HCT116 (cell line): Measurements from ENCODE around the gene CBL. TPM values are rescaled to one million over a fixed set of nuclear protein-coding genes. Genes with fewer than 3 reads are reported as not detected.

ENCODE experiments used
- ATAC-seq: fragments of 200-7000 bp; cut with Tn5 transposase; 2 replicates; pipeline ENCODE4 v1.9.1; 2020; ENCODE audit warnings: mild to moderate bottlenecking, moderate library complexity
- BruUV-seq: library from RNA; stranded (reverse); fragments of 400-500 nt; replicated peaks from 2 replicates; lab custom pipeline; 2021; lab: Mats Ljungman, UMichigan
- CTCF ChIA-PET: fragments of 300-600 bp; sonication (Branson Sonifier 250); formaldehyde crosslinking; loops from one replicate; lab custom pipeline; 2021; ENCODE audit warnings: antibody characterized with exemption; lab: Charles Lee
- POLR2A ChIA-PET: fragments of 300-600, 350-600 bp; sonication (Branson Sonifier 250); formaldehyde crosslinking; loops from one replicate; lab custom pipeline; 2021; ENCODE audit warnings: antibody characterized with exemption; lab: Charles Lee
- RAD21 ChIA-PET, 2 experiments: fragments of 300-600 bp; sonication (Branson Sonifier 250); formaldehyde crosslinking; loops; one replicate each; lab custom pipeline; 2023; ENCODE audit warnings: low total read pairs in 2 of 2; ENCODE audit not compliant: uncharacterized antibody in 2 of 2, unreplicated experiment in 2 of 2, low non-redundant PET in 1 of 2; lab: Charles Lee
- DNase-seq: peaks from one replicate; pipeline ENCODE4 v3.0.0-alpha.2; 2010; ENCODE audit warnings: low read depth, low spot score
- H2AFZ ChIP-seq: fragments of 200-600 bp; shearing (Covaris generic), sonication (generic); 2 replicates; pipeline ENCODE4 v1.6.1; 2017; ENCODE audit warnings: low read depth, mixed run types, mixed read lengths, antibody characterized with exemption, low read length; ENCODE audit not compliant: poor library complexity, severe bottlenecking
- H3K27ac ChIP-seq: 2 replicates; pipeline ENCODE4 v1.5.1; 2012; ENCODE audit warnings: low read depth, low read length
- H3K27me3 ChIP-seq: fragments of 200-600 bp; sonication (generic); 2 replicates; pipeline ENCODE4 v1.6.1; 2016; ENCODE audit warnings: mixed run types, low read length, mixed read lengths; ENCODE audit not compliant: insufficient read depth
- H3K36me3 ChIP-seq, 2 experiments: fragments of 200-500 bp in 1 of 2; fragments of 200-600 bp in 1 of 2; sonication (Bioruptor generic) in 1 of 2; sonication (generic) in 1 of 2; 2 replicates each; pipeline versions ENCODE4 v1.5.1 to v1.6.1; 2014 to 2016; ENCODE audit warnings: low read length in 2 of 2, inconsistent platforms in 1 of 2, mixed read lengths in 1 of 2, mixed run types in 1 of 2; ENCODE audit not compliant: insufficient read depth in 2 of 2, control insufficient read depth in 1 of 2
- H3K4me1 ChIP-seq, 2 experiments: fragments of 200-600 bp in 1 of 2; sonication (generic) in 1 of 2; 2 replicates each; pipeline versions ENCODE4 v1.5.1 to v1.6.1; 2012 to 2017; ENCODE audit warnings: low read length in 2 of 2, inconsistent platforms in 1 of 2, mild to moderate bottlenecking in 1 of 2, mixed read lengths in 1 of 2, mixed run types in 1 of 2, moderate library complexity in 1 of 2; ENCODE audit not compliant: insufficient read depth in 2 of 2, control insufficient read depth in 1 of 2
- H3K4me2 ChIP-seq: fragments of 200-600 bp; sonication (generic); 2 replicates; pipeline ENCODE4 v1.6.1; 2017; ENCODE audit warnings: mixed run types, low read length, mixed read lengths
- H3K4me3 ChIP-seq, 2 experiments: fragments of 200-600 bp in 1 of 2; sonication (generic) in 1 of 2; replicated peaks in 1 of 2; 2 replicates each; pipeline ENCODE4 v1.5.1; 2011 to 2016; ENCODE audit warnings: low read length in 2 of 2, control low read depth in 1 of 2, low read depth in 1 of 2, mild to moderate bottlenecking in 1 of 2, mixed read lengths in 1 of 2, mixed run types in 1 of 2
- H3K79me2 ChIP-seq: fragments of 200-600 bp; sonication (generic); 2 replicates; pipeline ENCODE4 v1.6.1; 2017; ENCODE audit warnings: mild to moderate bottlenecking, mixed run types, low read length, moderate library complexity, mixed read lengths; ENCODE audit not compliant: insufficient read depth
- H3K9ac ChIP-seq: fragments of 200-600 bp; sonication (generic); 2 replicates; pipeline ENCODE4 v1.6.1; 2016; ENCODE audit warnings: low read length, mixed read lengths
- H3K9me2 ChIP-seq: fragments of 200-600 bp; sonication (generic), shearing (Covaris generic); 2 replicates; pipeline ENCODE4 v1.6.1; 2017; ENCODE audit warnings: mixed run types, mild to moderate bottlenecking, moderate library complexity; ENCODE audit not compliant: insufficient read depth
- H3K9me3 ChIP-seq, 2 experiments: fragments of 200-500 bp in 1 of 2; fragments of 200-600 bp in 1 of 2; sonication (Bioruptor generic) in 1 of 2; sonication (generic) in 1 of 2; 2 replicates each; pipeline ENCODE4 v1.6.1; 2014 to 2017; ENCODE audit warnings: low read length in 2 of 2, mixed read lengths in 2 of 2, inconsistent platforms in 1 of 2, low read depth in 1 of 2, mild to moderate bottlenecking in 1 of 2, mixed run types in 1 of 2, moderate library complexity in 1 of 2; ENCODE audit not compliant: control insufficient read depth in 1 of 2, insufficient read depth in 1 of 2
- H4K20me1 ChIP-seq: fragments of 200-600 bp; sonication (generic), shearing (Covaris generic); 2 replicates; pipeline ENCODE4 v1.6.1; 2017; ENCODE audit warnings: mixed run types, mild to moderate bottlenecking, moderate library complexity; ENCODE audit not compliant: insufficient read depth
- CBX3 ChIP-seq: IDR thresholded peaks from 2 replicates; pipeline ENCODE4 v1.6.1; 2012; ENCODE audit warnings: low read depth
- CEBPB ChIP-seq: IDR thresholded peaks from 2 replicates; pipeline ENCODE4 v1.6.1; 2012; ENCODE audit warnings: low read depth
- EGR1 ChIP-seq: IDR thresholded peaks from 2 replicates; pipeline ENCODE4 v1.6.1; 2012; ENCODE audit warnings: low read depth
- ELF1 ChIP-seq: IDR thresholded peaks from 2 replicates; pipeline ENCODE4 v1.6.1; 2012; ENCODE audit warnings: low read depth, borderline replicate concordance
- EZH2phosphoT487 ChIP-seq: fragments of 200-600 bp; IDR thresholded peaks from 2 replicates; pipeline ENCODE4 v1.6.1; 2018; ENCODE audit warnings: antibody characterized with exemption, borderline replicate concordance
- JUND ChIP-seq: IDR thresholded peaks from 2 replicates; pipeline ENCODE4 v1.6.1; 2012
- POLR2A ChIP-seq: IDR thresholded peaks from 2 replicates; pipeline ENCODE4 v1.7.0; 2011; ENCODE audit warnings: borderline replicate concordance; ENCODE audit not compliant: insufficient read depth, insufficient read length; ENCODE audit errors: extremely low read depth
- REST ChIP-seq: IDR thresholded peaks from 2 replicates; pipeline ENCODE4 v1.6.1; 2012; ENCODE audit warnings: low read depth
- SIN3A ChIP-seq: IDR thresholded peaks from 2 replicates; pipeline ENCODE4 v1.6.1; 2012; ENCODE audit warnings: low read depth
- SP1 ChIP-seq: IDR thresholded peaks from 2 replicates; pipeline ENCODE4 v1.6.1; 2012; ENCODE audit warnings: low read depth
- SRF ChIP-seq: IDR thresholded peaks from 2 replicates; pipeline ENCODE4 v1.6.1; 2012; ENCODE audit warnings: low read depth
- TCF7L2 ChIP-seq: IDR thresholded peaks from 2 replicates; pipeline ENCODE4 v1.7.0; 2011; ENCODE audit warnings: borderline replicate concordance, inconsistent platforms; ENCODE audit not compliant: insufficient read depth, insufficient read length; ENCODE audit errors: extremely low read depth
- ZFX ChIP-seq: fragments of 450-650 bp; IDR thresholded peaks from 2 replicates; pipeline ENCODE4 v1.6.1; 2017
- intact Hi-C: fragments of 100-400 bp; cut with micrococcal nuclease; formaldehyde crosslinking; loops from 2 replicates; pipeline ENCODE4 v1.10.0; 2022
- total RNA-seq: library from RNA; stranded (reverse); gene quantifications from one replicate; pipeline ENCODE4 v1.2.1, GENCODE V29; 2021; ENCODE audit not compliant: unreplicated experiment
- TF ChIP-seq, protein P1 (sequence below): IDR thresholded peaks from 2 replicates; pipeline ENCODE4 v1.6.1; 2012
- TF ChIP-seq, protein P2 (sequence below): IDR thresholded peaks from 2 replicates; pipeline ENCODE4 v1.6.1; 2012

CBL gene
- total RNA-seq, 1 experiment from 2014 or later, result 31.1 TPM

- ChIA-PET CTCF (interaction anchor here (0.6 to 2.4 kb wide), 17 partner anchors 9 to 168 kb away, joined by 3 to 17 read pairs (median 5); partner anchors contain the start of genes C1QTNF5 and DPAGT1), POLR2A (interaction anchor here (0.6 to 0.7 kb wide), 2 partner anchors 132 to 226 kb away, joined by 3 to 5 read pairs; no protein-coding TSS in a partner anchor), RAD21 (no interaction called here)
- H3K36me3 ChIP-seq, result no peaks in the 10 kb centered on the region
- peaks cover 49% of the 10 kb centered on the region for H3K79me2 ChIP-seq
- peak overlapping the region; percentile 80 for H3K27ac ChIP-seq
- TF ChIP-seq SP1, result no peak
- TF ChIP-seq EGR1, result peak; percentile 83
- TSS peak; percentile 72 for BruUV-seq
- DNase-seq (no peak), ATAC-seq (peak; percentile 8)
- no peaks in the 10 kb centered on the region for H3K27me3 ChIP-seq
- no peaks in the 10 kb centered on the region for H4K20me1 ChIP-seq
- H3K4me2 ChIP-seq, result peak overlapping the region; percentile 70
- H3K9ac ChIP-seq, result peak overlapping the region; percentile 87
- intact Hi-C loops, result loop anchor here (5.0 kb wide), 1 partner anchor 266 kb away; no protein-coding TSS in a partner anchor
- no peak overlapping the region for H2AFZ ChIP-seq
- H3K9me2 ChIP-seq, result no peaks in the 10 kb centered on the region
- peak overlapping the region; percentile 72 to 96 for H3K4me3 ChIP-seq
- H3K9me3 ChIP-seq, result no peaks in the 10 kb centered on the region
- peaks cover 10 to 16% of the 10 kb centered on the region in 2 experiments for H3K4me1 ChIP-seq
Measured at GRCh38 chr11:119206511-119207414, 624 bp downstream of the CBL start.

DNA sequence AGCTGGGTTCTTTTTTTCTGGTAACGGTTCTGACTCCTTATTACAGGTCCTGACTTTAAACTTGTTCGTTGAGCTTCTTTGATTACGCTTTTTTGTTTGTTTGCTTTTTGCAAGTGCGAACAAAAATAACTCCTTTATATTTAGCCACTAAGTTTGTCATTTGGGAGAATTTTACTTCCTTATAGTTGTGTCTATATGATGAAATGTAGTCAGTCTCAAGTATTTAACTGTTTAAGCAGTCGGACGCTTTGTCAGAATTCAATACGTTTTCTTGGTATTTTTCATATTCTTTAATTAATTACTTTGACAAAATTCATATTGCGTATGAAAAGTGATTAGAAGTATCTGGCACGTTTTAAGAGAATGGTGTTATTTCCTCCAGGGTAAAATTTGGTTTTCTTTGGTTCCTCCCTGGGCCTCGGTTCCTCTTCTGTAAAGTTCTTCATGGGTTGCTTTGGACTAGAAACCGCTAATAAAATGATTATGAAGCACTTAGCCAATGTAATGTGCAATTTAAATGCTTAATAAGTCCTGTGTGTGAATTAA is 1.3 kb downstream of the CBL start:
- Histone ChIP-seq H3K36me3 (no peaks in the 10 kb centered on the region), H3K4me1 (peaks cover 10 to 16% of the 10 kb centered on the region in 2 experiments), H3K79me2 (peaks cover 52% of the 10 kb centered on the region), H3K9ac (no peak overlapping the region; the same call in 1 of the 2 replicates), H3K27ac (no peak overlapping the region), H2AFZ (no peak overlapping the region), H3K4me3 (peak overlapping the region; percentile 72 to 96), H3K27me3 (no peaks in the 10 kb centered on the region), H3K9me3 (no peaks in the 10 kb centered on the region), H4K20me1 (no peaks in the 10 kb centered on the region), H3K9me2 (no peaks in the 10 kb centered on the region), H3K4me2 (peak overlapping the region; percentile 70)
- CTCF ChIA-PET, result interaction anchor here (2.4 kb wide), 1 partner anchor 131 kb away, joined by 17 read pairs; no protein-coding TSS in a partner anchor
- no peak for DNase-seq
- POLR2A ChIA-PET, result no interaction called here
- RAD21 ChIA-PET, result no interaction called here
- BruUV-seq, result no TSS peak
- ATAC-seq, result no peak
- intact Hi-C loops, result loop anchor here (5.0 kb wide), 1 partner anchor 265 kb away; no protein-coding TSS in a partner anchor
- no peak for TF ChIP-seq ELF1
- no peak for TF ChIP-seq JUND
- TF ChIP-seq CBX3, result no peak
- TF ChIP-seq REST, result no peak
- no peak for TF ChIP-seq EZH2phosphoT487
- no peak for TF ChIP-seq CEBPB
- TF ChIP-seq EGR1, result no peak
- TF ChIP-seq SRF, result no peak
- no peak for TF ChIP-seq TCF7L2
- TF ChIP-seq POLR2A, result no peak
- TF ChIP-seq, protein P1, sequence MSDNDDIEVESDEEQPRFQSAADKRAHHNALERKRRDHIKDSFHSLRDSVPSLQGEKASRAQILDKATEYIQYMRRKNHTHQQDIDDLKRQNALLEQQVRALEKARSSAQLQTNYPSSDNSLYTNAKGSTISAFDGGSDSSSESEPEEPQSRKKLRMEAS, result no peak
- no peak for TF ChIP-seq SIN3A
- no peak for TF ChIP-seq ZFX
- TF ChIP-seq SP1, result no peak
- TF ChIP-seq, protein P2, sequence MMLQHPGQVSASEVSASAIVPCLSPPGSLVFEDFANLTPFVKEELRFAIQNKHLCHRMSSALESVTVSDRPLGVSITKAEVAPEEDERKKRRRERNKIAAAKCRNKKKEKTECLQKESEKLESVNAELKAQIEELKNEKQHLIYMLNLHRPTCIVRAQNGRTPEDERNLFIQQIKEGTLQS, result no peak
